HG03108 (cell line): ENCODE measurements around the gene HDAC4.

Experiments used
- ATAC-seq: cut with Tn5 transposase; IDR thresholded peaks from one replicate; pipeline ENCODE4 v1.9.1; 2021; ENCODE audit warnings: moderate library complexity; ENCODE audit not compliant: unreplicated experiment

The HDAC4 gene

GRCh38 chr2:239429473-239430350, 28.9 kb upstream of the HDAC4 start:
- no peak for ATAC-seq

- no peak for ATAC-seq
These were observed 24.8 kb upstream of the HDAC4 start for GRCh38 chr2:239425631-239426030.

GRCh38 chr2:239424337-239425045, 23.7 kb upstream of the HDAC4 start:
- ATAC-seq, result no peak

DNA sequence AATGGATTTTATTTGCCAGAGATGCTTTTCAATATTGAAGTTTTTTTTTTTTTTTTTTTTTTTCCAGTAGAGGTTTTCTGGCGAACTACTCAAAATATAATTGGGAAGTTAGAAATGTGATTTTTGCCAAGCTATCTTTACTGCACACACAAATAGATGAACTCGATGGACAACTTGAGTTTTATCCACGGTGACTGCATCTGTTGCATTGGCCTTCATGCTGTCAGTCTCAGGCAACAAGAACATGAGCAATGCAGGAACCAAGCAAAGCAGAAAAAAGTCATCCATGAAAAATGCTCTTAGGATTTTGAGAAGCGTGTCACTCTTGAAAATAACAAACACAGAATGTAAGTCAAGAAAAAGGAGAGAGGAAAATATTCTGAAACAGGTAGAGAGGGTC, 22.7 kb upstream of the HDAC4 start:
- no peak for ATAC-seq

- no peak for ATAC-seq
These were observed 21.0 kb upstream of the HDAC4 start for GRCh38 chr2:239421851-239422250.

DNA sequence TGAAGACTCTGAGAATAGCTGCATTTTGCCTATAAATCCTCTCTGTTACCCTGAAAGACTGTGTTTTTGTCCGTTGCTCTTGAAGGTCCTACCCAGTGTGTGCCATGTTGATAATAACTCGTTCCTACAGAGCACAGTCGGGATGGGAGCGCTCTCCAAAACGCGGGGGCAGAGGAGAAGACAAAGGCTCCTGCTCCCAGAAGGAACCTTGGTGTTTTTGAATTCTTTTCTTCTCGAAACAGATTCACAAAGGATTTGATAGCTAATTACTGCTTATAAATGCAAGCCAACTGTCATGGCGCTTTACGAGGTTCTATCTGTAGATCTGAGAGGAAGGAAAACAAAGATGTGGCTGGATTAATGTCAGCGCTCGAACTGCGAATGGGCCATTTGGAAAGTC, 19.3 kb upstream of the HDAC4 start:
- ATAC-seq, result no peak

DNA sequence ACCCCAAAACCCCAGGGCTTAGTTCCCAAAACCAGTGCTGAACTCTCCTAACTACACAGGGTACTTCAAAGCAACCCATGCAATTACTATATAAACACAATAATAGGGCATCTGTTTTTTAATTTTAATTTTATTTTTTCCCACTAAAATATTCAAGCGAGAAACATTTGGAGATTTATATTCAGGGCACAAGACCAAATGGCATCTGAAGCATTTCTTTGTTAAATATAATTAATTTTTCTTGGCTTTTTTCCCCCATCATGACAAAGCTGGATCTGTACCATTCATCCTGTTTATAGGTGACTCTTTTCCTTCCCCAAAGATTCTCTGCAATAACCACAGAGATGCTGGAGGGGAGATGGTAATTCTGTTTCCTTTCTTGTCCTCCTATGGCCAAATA, 18.1 kb upstream of the HDAC4 start:
- ATAC-seq, result no peak

- no peak for ATAC-seq
These were observed 12.2 kb upstream of the HDAC4 start for GRCh38 chr2:239412905-239413603.

DNA sequence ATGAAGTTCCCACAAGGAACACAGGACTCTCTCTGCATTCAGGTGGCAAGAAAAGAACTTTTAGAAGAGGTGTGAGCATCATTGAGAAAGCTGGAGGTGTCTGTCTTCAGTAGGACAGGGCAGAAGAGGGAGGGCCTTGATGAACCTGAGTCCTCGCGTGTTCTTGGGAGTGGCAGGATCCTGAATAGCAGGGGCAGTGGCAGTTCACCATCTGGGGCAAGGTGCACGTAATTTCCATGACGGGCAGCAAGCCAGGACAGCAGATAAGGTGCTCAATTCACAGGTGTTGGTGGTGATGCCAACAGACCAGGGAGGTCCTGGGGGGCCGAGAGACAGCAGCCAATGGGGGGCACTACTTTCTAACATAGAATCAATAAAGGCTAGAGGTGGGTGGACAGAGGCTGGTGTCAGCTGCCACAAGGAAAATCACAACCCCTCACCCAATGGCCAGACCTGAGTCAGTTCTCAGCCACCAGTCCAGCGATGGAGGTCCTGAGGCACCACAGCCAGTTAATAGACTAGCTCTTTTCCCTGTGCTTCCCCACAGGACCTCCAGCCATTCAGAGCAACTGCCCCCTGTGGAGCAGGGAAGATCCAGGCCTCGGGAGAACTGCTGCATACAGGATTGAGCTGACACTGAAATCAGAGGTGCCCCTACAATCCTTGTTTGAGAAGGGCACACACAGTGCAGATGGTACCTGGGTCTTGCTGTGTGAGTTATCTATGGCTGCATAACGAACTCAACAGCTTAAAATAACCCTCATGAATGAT, 10.9 kb upstream of the HDAC4 start:
- ATAC-seq, result no peak

DNA sequence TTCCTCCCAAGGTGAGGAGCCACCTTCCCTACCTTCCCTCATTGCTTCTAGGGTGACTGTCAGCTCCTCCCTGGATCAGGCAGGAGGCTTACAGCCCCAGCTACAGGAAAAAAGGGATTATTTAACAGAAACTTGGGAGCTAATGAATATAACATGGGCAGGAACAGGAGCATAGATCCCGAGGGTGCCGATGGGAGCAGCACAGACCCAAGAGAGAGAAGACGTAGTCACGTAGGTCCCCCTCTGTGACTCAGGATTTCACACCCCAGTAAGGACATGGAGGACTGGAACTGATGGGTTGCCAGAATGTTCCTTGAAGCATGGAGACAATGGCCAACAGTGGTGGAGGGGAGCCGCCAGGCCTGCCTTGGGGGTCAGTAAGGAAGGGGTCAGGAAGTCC, 10.3 kb upstream of the HDAC4 start:
- ATAC-seq, result no peak

DNA sequence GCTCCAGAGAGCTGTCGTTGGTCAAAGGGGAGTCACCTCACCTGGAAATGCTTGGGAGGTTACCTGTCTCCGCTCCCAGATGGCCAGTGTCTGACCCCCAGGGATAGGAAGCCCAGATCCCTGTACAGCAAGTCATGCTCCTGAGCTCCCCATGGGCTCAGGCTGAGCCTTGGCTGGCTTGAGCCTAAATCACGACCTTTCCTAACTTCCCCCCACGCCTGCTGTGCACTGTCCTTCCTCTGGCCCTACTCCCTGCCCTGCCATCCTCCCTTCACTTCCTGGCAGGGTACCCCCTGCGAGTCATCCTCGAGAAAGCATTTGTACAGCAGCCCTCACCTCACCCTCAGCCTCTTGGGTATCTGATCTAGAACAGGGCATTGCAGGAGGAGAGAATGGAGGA, 9.2 kb upstream of the HDAC4 start:
- ATAC-seq, result no peak

- no peak for ATAC-seq
These were observed 6.3 kb upstream of the HDAC4 start for GRCh38 chr2:239407112-239407511.

DNA sequence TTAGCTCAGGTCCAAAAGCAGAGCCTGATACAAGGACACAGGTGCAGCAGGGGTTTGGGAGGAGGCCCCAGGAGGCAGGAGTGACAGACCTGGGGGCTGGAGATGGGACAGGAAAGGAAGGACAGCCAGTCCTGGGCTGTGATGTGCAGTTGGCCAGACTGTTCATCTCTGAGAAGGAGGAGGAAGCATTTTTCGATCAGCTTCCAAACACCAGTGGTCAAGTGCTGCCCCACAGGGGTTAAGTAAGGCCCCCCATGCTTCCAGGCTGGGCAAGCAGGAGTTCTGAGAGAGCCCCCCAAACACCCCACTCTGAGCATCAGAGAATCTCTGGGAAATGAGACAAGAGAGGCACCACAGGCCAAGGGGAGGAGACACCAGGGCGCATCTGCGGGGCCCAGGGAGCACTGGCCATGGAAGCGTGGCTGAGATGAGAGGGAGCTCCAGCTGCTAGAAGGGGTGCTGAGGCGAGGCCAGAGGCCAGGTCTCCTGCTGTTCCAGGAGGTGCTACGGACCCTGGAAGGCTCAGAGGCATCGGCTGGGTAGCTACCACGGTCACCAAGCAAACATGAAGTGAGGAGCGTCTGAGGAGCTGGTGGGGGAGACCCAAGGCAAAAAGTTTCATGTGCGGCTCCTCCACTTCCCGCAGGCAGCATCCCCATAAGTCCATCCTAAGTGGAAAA, 5.6 kb upstream of the HDAC4 start:
- ATAC-seq, result no peak

- ATAC-seq, result no peak
These were observed 4.3 kb upstream of the HDAC4 start for GRCh38 chr2:239405071-239405470.

DNA sequence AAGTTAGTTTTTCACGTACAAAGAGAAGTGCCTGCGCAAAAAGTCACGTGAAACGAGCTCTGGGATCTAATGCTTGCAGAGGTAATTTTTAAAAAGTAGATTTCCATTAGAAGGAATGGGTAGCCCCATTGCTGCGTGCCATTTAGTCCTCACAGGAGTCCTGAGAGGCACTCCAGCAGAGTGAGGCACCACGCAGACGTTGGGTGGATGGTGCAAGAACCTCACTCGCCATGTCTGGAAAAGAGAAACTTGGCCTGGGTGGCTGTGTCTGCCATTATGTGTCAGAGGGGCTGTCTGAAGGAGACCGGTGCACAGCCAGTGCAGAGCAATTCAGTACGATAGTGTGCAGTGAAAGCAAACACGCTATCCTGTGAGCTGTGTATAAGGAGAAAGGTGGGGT, 1.8 kb upstream of the HDAC4 start:
- ATAC-seq, result no peak

DNA sequence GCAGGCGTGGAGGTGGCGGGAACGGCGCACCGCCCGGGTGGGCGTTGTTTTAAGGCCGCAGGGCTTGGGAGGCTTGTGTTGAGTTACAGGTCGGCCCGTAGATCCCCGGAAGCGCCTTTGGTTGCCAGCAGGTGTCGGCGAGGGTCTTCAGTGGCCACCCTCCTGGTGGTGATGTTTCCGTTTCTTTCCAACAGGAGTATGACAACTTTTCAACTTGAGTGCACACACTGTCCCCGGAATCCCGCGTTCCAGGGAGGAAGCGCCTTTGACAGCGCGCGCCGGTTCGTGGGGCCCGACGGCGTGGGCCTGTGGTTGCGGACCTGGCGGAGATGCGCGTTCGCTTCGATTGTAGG, 1.0 kb upstream of the HDAC4 start:
- ATAC-seq, result peak; percentile 5

- ATAC-seq, result peak; percentile 89
These were observed 454 bp upstream of the HDAC4 start for GRCh38 chr2:239401067-239401880.

DNA sequence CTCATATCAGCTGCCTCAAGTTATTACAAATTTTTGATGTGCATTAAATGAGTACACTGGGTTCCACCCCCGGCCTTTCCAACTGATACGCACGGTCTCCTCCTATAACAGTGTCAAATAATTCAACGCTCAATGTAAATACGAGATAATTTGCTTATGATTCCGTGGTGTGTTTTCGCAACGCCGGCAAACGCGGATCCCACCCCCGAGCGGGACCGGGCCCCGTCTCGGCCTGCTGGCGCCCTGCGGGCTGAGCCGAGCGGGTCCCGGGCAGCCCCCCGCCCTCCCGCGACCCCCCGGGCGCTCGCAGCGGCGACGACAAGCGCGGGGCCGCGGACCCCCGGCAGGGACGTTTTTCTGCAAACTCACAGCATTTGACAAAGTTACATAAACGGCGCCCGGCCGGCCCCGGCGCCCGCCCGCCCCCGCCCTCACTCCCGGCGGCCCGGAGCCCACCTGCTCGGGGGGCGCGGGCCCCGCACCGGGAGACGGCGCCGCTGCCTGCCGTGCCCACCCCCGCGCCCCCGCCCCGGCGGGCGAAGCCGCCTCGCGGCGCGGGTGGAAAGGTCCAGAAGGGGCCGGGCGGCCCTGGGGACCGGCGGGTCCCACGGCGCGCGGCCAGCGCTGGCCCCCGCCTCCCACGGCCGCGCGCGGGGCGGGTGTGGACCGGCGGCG, 762 bp downstream of the HDAC4 start:
- ATAC-seq, result no peak

DNA sequence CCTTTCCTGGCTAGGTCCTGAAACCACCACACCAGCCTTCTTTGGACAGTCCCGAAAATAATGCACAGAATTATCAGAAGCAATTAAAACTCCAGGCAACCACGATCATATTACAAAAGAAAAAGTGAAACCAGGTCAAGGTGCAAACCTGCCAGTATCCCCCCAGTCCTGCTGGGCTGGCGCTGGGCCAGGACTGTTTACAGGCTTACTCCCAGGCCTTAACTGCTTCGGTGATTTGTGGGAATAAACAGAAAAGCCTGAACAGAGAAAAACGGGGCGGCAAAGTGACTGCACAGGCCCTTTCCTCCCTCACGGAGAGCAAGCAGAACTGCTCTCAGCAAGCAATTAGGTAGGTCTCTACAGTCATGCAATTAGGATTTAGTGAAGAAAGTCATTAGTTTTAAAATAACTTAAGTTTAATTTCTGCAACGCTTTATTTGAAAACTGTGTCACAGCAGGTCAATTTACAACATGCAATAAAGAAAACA, 1.3 kb downstream of the HDAC4 start:
- no peak for ATAC-seq
